Dedifferentiated amniotic fluid mesenchymal stem cell (primary cell): ENCODE measurements around the gene KIAA1328.
A peak's percentile ranks its signal among the peaks of the same experiment; 100 is the strongest.

Experiments
- DNase-seq: peaks from one replicate; pipeline ENCODE4 v3.0.0-alpha.2; 2016; ENCODE audit errors: extremely low spot score

Gene KIAA1328

GRCh38 chr18:37252854-37253393, 424.0 kb downstream of the KIAA1328 start:
- no peak for DNase-seq

GRCh38 chr18:37253394-37254235, 424.7 kb downstream of the KIAA1328 start:
- DNase-seq: no peak

GRCh38 chr18:37254236-37254754, 425.4 kb downstream of the KIAA1328 start:
- DNase-seq: no peak

- DNase-seq: no peak
These were observed 426.0 kb downstream of the KIAA1328 start for GRCh38 chr18:37254973-37255372.

DNA sequence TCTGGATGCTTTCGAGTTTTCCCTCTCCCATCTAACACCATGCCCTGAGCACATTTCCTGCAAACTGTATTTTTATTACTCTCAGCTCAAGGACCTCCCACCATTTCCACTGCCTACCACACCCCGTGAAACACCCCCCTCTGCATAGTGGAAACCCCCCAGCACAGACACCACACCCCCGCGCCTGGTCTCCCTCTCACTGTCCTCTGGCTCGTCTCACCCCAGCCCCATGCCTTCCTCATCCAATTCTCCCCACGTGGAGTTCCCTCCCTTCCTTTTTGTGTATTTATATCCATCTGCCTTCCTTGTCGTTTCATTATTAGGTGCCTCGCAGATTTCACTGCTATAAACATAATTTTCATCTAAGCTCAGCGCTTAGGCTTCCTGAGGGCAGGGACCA, 429.2 kb downstream of the KIAA1328 start:
- DNase-seq: no peak

GRCh38 chr18:37258819-37259218, 429.9 kb downstream of the KIAA1328 start:
- no peak for DNase-seq

DNA sequence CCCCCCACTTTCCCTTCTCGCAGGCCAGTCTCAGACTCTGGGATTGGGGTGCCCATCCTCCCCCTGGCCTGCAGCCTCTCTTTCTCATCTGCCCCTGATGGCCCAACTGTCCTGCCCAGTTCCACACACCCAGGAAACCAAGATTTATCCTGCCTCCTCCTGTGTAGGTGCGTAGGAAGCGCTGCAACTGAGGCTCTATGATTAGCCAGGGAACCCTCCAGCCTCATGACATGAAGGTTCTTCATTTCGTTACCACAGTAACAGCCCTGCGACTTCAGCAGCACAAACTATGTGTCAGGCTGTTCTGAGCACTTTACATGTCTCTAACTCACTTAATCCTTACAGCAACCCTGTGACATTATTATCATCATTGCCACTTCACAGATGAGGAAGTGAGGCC, 430.8 kb downstream of the KIAA1328 start:
- DNase-seq: no peak

DNA sequence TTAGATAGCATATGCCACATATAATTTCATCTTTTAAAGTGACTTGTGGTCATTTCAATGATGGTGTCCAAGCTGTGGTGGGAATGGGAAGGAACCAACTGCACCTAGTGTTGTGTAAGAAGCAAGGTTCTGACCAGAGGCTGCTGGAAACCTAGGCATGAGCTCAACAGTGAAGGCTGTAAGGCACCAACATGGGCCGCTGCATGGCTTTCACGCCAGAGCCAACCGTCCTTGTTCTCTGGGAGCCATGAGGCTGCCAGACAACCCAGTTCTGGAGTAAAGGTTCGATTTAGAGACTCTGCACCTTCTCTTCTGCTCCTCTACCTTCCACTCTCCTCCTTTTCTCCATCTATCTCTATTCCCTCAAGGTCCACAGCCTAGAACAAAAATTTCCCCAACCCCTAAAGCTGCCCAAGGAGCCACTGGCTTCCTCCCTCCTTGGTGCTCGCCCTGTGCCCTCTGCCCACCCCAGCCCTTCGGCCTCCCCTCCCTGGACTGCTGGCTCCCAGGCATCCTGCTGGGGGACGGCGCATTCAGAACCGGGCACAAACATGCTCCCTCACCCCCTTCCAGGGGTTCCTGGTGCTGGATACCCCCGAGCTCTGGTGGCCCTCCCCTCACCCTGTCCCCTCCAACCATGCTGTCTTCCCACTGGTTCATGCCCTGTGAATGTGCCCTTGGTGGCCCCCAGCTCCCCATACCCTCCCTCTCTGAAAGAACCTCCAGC, 431.6 kb downstream of the KIAA1328 start:
- no peak for DNase-seq

- DNase-seq: no peak
These were observed 432.4 kb downstream of the KIAA1328 start for GRCh38 chr18:37261246-37261840.

DNA sequence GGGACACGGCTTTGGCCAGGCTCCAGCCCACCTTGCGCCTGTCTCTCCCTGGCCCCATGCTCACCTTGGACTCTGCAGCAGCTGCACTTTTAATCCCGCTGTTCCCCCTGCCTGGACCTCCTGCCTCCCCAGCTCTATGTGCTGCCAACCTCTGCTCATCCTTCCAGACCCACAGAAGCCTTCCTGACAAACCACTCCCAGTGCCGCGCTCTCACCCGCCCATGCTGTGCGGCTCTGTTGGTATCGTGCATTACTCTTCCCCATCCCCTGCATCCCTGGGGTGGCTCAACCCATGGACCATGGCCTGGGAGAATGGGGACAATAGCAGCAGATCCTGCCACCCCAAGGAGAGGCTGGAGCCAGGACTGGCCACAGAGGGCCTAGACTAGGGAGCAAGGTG, 433.1 kb downstream of the KIAA1328 start:
- DNase-seq: no peak

GRCh38 chr18:37264956-37265355, 436.0 kb downstream of the KIAA1328 start:
- no peak for DNase-seq

DNA sequence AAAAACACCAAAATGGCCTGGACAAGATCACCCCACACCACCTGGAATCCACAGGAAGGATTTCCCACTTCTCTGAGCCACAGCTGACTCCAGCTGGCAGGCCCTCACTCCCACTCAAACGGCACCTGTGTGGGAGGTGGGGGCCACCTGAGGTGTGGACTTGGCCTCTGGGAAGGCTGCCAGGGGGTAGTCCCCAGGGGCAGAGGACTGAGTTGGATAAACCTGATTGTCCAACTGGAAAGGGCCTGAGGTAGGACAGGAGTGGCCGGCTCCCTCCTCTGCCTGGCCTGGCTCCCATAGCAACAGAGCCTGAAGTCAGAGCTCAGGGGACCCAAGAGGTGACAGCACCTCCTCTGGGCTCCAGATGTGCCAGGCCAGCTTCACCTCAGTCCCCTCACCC, 436.5 kb downstream of the KIAA1328 start:
- no peak for DNase-seq

DNA sequence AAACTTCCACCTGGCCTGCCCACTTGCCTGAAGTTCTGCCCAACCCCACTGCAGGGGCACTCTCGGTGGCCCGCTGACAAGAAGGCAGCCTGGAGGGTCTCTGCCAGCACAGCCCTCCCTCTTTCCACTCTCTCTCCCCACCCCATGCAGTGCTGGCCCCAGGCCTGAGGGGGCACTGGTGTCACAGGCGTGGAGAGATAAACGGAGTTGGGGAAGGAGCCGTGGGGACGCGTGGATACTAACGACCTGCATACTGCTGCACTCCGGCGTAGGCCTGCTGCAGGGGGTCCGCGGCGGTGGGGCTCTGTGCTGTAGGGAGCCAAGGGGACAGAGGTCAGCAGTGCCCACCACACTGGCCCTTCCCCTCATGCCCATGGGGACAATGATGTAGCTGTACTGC, 437.4 kb downstream of the KIAA1328 start:
- no peak for DNase-seq

GRCh38 chr18:37270038-37270665, 441.2 kb downstream of the KIAA1328 start:
- DNase-seq: peak; percentile 49

GRCh38 chr18:37270666-37271052, 441.7 kb downstream of the KIAA1328 start:
- DNase-seq: no peak

GRCh38 chr18:37272226-37272625, 443.3 kb downstream of the KIAA1328 start:
- DNase-seq: no peak

DNA sequence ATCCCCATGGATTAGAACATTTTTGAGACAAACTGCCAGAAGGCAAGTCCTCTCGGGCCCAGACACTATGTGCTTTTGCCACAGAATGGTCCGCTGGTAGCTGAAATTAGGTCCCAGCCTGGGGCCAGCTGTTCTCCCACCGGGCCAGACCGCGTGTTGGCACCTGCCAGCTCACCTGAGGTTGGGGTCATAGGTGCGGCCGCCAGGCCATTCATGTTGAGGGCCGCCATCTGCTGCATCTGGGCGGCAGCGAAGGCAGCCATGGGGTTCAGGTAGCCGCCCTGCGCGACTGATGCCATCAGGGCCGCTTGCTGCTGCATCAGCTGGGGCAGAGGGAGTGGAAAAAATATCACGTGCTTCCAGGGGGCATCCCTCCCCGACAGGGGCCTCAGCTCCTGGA, 443.9 kb downstream of the KIAA1328 start:
- DNase-seq: no peak

- no peak for DNase-seq
These were observed 445.6 kb downstream of the KIAA1328 start for GRCh38 chr18:37274309-37275236.

DNA sequence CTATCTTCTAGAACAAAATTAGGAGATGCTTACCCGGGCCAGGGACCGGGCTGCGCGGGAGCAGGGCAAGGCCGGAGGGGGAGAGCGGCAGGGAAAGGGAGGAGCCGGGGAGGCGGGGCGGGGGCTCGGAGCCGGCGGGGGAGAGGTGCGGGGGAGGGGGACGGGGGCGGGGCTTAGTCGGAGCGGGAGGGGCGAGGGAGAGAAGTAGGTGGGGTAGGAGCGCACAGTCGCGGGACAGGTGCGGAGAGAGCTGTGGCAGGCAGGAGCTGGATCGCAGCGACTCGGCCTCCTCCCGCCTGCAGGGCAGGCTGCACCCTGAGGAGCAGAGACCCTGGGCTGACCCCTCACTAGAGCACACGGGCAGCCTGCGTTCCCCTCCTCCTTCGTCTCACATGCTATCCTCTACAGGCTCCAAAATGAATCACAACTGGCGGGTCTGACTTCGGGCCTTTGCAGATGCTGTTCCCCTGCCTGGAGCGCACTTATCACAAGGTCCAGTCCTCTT, 446.4 kb downstream of the KIAA1328 start:
- DNase-seq: no peak

GRCh38 chr18:37276111-37276890, 447.4 kb downstream of the KIAA1328 start:
- DNase-seq: no peak
